22Rv1 (cell line): ENCODE measurements around the gene CDC73.

ENCODE experiments used
- CTCF ChIP-seq: fragments of 450-650 bp; IDR thresholded peaks from 2 replicates; pipeline ENCODE4 v1.5.1; 2017; ENCODE audit warnings: mild to moderate bottlenecking
- ZFX ChIP-seq: fragments of 450-650 bp; IDR thresholded peaks from 2 replicates; pipeline ENCODE4 v1.6.1; 2017; ENCODE audit warnings: antibody characterized with exemption, borderline replicate concordance

- TF ChIP-seq CTCF: no peak
- no peak for TF ChIP-seq ZFX
These were observed 100.3 kb downstream of the CDC73 start for GRCh38 chr1:193222056-193222615.
